GM12878 (cell line): ENCODE data around the gene GLRX5. TPM values are rescaled to one million over a fixed set of nuclear protein-coding genes. Genes with fewer than 3 reads are reported as not detected.

Source experiments
- ATAC-seq: fragments of 200-7000 bp; cut with Tn5 transposase; 3 replicates; pipeline ENCODE4 v1.9.1; 2020; ENCODE audit warnings: mild to moderate bottlenecking, moderate library complexity
- BruUV-seq: library from RNA; stranded (reverse); fragments of 400-500 nt; replicated peaks from 2 replicates; lab custom pipeline; 2021; lab: Mats Ljungman, UMichigan
- CTCF ChIA-PET: fragments of 300-600 bp; sonication (Branson Sonifier 250); formaldehyde crosslinking; extraction: SDS; loops from one replicate; lab custom pipeline; 2021; ENCODE audit warnings: inconsistent platforms; lab: Yijun Ruan, JAX
- POLR2A ChIA-PET: fragments of 350-600 bp; formaldehyde crosslinking; extraction: SDS; loops from one replicate; lab custom pipeline; 2021; ENCODE audit warnings: inconsistent platforms; lab: Charles Lee
- RAD21 ChIA-PET: fragments of 300-600 bp; sonication (Branson Sonifier 250); formaldehyde crosslinking; loops from one replicate; lab custom pipeline; 2023; ENCODE audit warnings: antibody characterized with exemption; ENCODE audit not compliant: unreplicated experiment; lab: Charles Lee
- SMC1A ChIA-PET: fragments of 300-600 bp; sonication (Branson Sonifier 250); formaldehyde crosslinking; loops from one replicate; lab custom pipeline; 2023; ENCODE audit not compliant: unreplicated experiment, uncharacterized antibody; lab: Charles Lee
- DNase-seq: peaks from one replicate; pipeline ENCODE4 v3.0.0-alpha.2; 2011; ENCODE audit warnings: low read depth, low spot score
- FAIRE-seq: peaks from 3 replicates; lab custom pipeline; 2011; peaks lifted over from hg19 to GRCh38; lab: Jason Lieb, UNC
- H2AFZ ChIP-seq: 2 replicates; pipeline ENCODE4 v1.6.0; 2011; ENCODE audit warnings: low read depth, low read length, control low read depth; ENCODE audit not compliant: control insufficient read depth
- H3K27ac ChIP-seq: 2 replicates; pipeline ENCODE4 v1.5.1; 2011; ENCODE audit warnings: control low read depth; ENCODE audit not compliant: control insufficient read depth, insufficient read depth
- H3K27me3 ChIP-seq, 2 experiments: replicated peaks in 1 of 2; 2 replicates each; pipeline versions ENCODE4 v1.6.0 to v1.6.1; 2011; ENCODE audit warnings: low read length in 1 of 2; ENCODE audit not compliant: control insufficient read depth in 2 of 2, insufficient read depth in 2 of 2
- H3K36me3 ChIP-seq, 2 experiments: 2 replicates each; pipeline ENCODE4 v1.5.1; 2011; ENCODE audit warnings: low read length in 1 of 2; ENCODE audit not compliant: control insufficient read depth in 2 of 2, insufficient read depth in 2 of 2
- H3K4me1 ChIP-seq: 2 replicates; pipeline ENCODE4 v1.6.1; 2011; ENCODE audit warnings: mild to moderate bottlenecking, low read length, moderate library complexity, mixed read lengths; ENCODE audit not compliant: control insufficient read depth, insufficient read depth
- H3K4me2 ChIP-seq: 2 replicates; pipeline ENCODE4 v1.6.0; 2011; ENCODE audit warnings: control low read depth; ENCODE audit not compliant: control insufficient read depth, insufficient read depth
- H3K4me3 ChIP-seq: fragments of 200-600 bp; sonication (generic); 2 replicates; pipeline ENCODE4 v1.5.1; 2016
- H3K79me2 ChIP-seq: 2 replicates; pipeline ENCODE4 v1.6.0; 2011; ENCODE audit warnings: low read length; ENCODE audit not compliant: control insufficient read depth, insufficient read depth
- H3K9ac ChIP-seq: 2 replicates; pipeline ENCODE4 v1.8.0; 2011; ENCODE audit warnings: low read length, control low read depth, mixed read lengths; ENCODE audit not compliant: control insufficient read depth, insufficient read depth
- H3K9me3 ChIP-seq: replicated peaks from 3 replicates; pipeline ENCODE4 v1.5.1; 2011; ENCODE audit warnings: mild to moderate bottlenecking, low read length; ENCODE audit not compliant: control insufficient read depth, insufficient read depth
- H4K20me1 ChIP-seq: 2 replicates; pipeline ENCODE4 v1.6.0; 2011; ENCODE audit not compliant: control insufficient read depth, insufficient read depth
- ATF7 ChIP-seq: fragments of 450-650 bp; IDR thresholded peaks from 2 replicates; pipeline ENCODE4 v1.6.1; 2016; ENCODE audit warnings: low read depth, mild to moderate bottlenecking
- CREB1 ChIP-seq: IDR thresholded peaks from 2 replicates; pipeline ENCODE4 v1.6.1; 2012; ENCODE audit warnings: low read depth, mild to moderate bottlenecking, inconsistent platforms
- CREM ChIP-seq: IDR thresholded peaks from 2 replicates; pipeline ENCODE4 v1.6.1; 2014; ENCODE audit warnings: antibody characterized with exemption, low read depth
- E2F8 ChIP-seq: fragments of 450-650 bp; IDR thresholded peaks from 2 replicates; pipeline ENCODE4 v1.6.1; 2018; ENCODE audit warnings: mild to moderate bottlenecking, low read depth, moderate library complexity; ENCODE audit not compliant: partially characterized antibody
- GATAD2B ChIP-seq: fragments of 450-650 bp; conservative IDR thresholded peaks from 2 replicates; pipeline ENCODE4 v1.6.1; 2017; ENCODE audit warnings: low read depth, mild to moderate bottlenecking, moderate library complexity
- IRF4 ChIP-seq: IDR thresholded peaks from 2 replicates; pipeline ENCODE4 v1.6.1; 2011; ENCODE audit warnings: low read depth, low read length
- NFYB ChIP-seq: IDR thresholded peaks from 2 replicates; pipeline ENCODE4 v1.6.1; 2011; ENCODE audit warnings: low read depth, mild to moderate bottlenecking, low read length, improper control_type of control experiment, moderate library complexity; ENCODE audit not compliant: insufficient read depth
- PKNOX1 ChIP-seq: fragments of 450-650 bp; IDR thresholded peaks from 2 replicates; pipeline ENCODE4 v1.6.1; 2016; ENCODE audit warnings: mild to moderate bottlenecking
- POU2F2 ChIP-seq: IDR thresholded peaks from 3 replicates; pipeline ENCODE4 v1.6.1; 2011; ENCODE audit warnings: low read depth, mild to moderate bottlenecking, low read length, borderline replicate concordance
- RAD21 ChIP-seq: IDR thresholded peaks from 2 replicates; pipeline ENCODE4 v1.6.1; 2011; ENCODE audit warnings: mild to moderate bottlenecking, low read depth, low read length, moderate library complexity; ENCODE audit not compliant: insufficient read depth
- RFX5 ChIP-seq: IDR thresholded peaks from 2 replicates; pipeline ENCODE4 v1.6.1; 2011; ENCODE audit warnings: low read depth, low read length, improper control_type of control experiment
- RUNX3 ChIP-seq: IDR thresholded peaks from 2 replicates; pipeline ENCODE4 v1.6.1; 2012; ENCODE audit warnings: low read length, inconsistent platforms
- SIN3A ChIP-seq: IDR thresholded peaks from 2 replicates; pipeline ENCODE4 v1.6.1; 2012; ENCODE audit warnings: low read depth, low read length, improper control_type of control experiment
- USF2 ChIP-seq: IDR thresholded peaks from 2 replicates; pipeline ENCODE4 v1.6.1; 2011; ENCODE audit warnings: low read depth, low read length, improper control_type of control experiment, borderline replicate concordance
- ZNF622 ChIP-seq: fragments of 450-650 bp; IDR thresholded peaks from 2 replicates; pipeline ENCODE4 v1.6.1; 2017; ENCODE audit warnings: mild to moderate bottlenecking, inconsistent platforms
- WGBS: methylation state at CpG from one replicate; pipeline ENCODE4 v1.1.6; 2016; ENCODE audit warnings: low lambda C conversion rate; ENCODE audit not compliant: insufficient replicate concordance, insufficient coverage; ENCODE audit errors: missing lambda C conversion rate; 5-methylcytosine and 5-hydroxymethylcytosine counted together
- in situ Hi-C: fragments of 300-500 bp; cut with MboI; formaldehyde crosslinking; loops from 9 replicates; pipeline ENCODE4 v1.14.3; 2018; ENCODE audit warnings: mixed read lengths
- intact Hi-C: fragments of 100-400 bp; cut with micrococcal nuclease; formaldehyde crosslinking; loops from one replicate; pipeline ENCODE4 v1.14.2; 2022; ENCODE audit not compliant: unreplicated experiment
- polyA plus RNA-seq, 11 experiments: library from polyadenylated mRNA; depleted of rRNA in 4 of 11; unstranded in 6 of 11; stranded (reverse) in 5 of 11; fragments of >200 nt; fragmentation: Nextera tagmentation in 4 of 11; fragmentation: Illumina TruSeq in 1 of 11; extraction: Ambion mirVana in 4 of 11; extraction: Trizol in 1 of 11; gene quantifications; 1 replicate in 1 of 11; 2 replicates in 10 of 11; pipeline versions ENCODE4 v1.2.1 to v1.2.3, GENCODE V29; 2011 to 2016; ENCODE audit warnings: inconsistent platforms in 2 of 11, missing spikeins in 2 of 11, low read depth in 1 of 11
- total RNA-seq, 4 experiments: library from RNA; depleted of rRNA in 3 of 4; stranded (reverse); fragments of >200 nt in 3 of 4; fragmentation: Illumina TruSeq in 1 of 4; extraction: Trizol in 1 of 4; gene quantifications; 2 replicates each; pipeline versions ENCODE4 v1.2.1 to v1.2.3, GENCODE V29; 2013 to 2021

The GLRX5 gene
- total and polyA plus RNA-seq, 10 of the 15 experiments (the other 5 are each of a cell fraction or from before 2014, with no cell fraction given) = 12.8 to 139 (median 55.4) TPM

GRCh38 chr14:95557832-95558231 is 23.0 kb downstream of the GLRX5 start:
- RAD21 ChIA-PET = interaction anchor here (1.1 to 1.5 kb wide), 4 partner anchors 23 to 216 kb away, joined by 3 read pairs; partner anchors contain the start of gene GLRX5
- intact Hi-C loops = no loop called here
- POLR2A ChIA-PET = interaction anchor here (0.6 kb wide), 1 partner anchor 101 kb away, joined by 3 read pairs; no protein-coding TSS in a partner anchor

GRCh38 chr14:95559203-95559602 is 24.4 kb downstream of the GLRX5 start:
- FAIRE-seq (no peak), DNase-seq (no peak), ATAC-seq (no peak)
- intact Hi-C loops (no loop called here), in situ Hi-C loops (loop anchor here (5.0 kb wide), 1 partner anchor 213 kb away; no protein-coding TSS in a partner anchor)
- SMC1A ChIA-PET = interaction anchor here (0.9 to 6.0 kb wide), 11 partner anchors 12 to 715 kb away, joined by 3 to 68 read pairs (median 6); partner anchors contain the start of gene TCL1B
- H3K36me3 ChIP-seq = no peaks in the 10 kb centered on the region
- no peak overlapping the region for H3K4me3 ChIP-seq
- WGBS = 41% methylated on average over 6 of the region's 6 CpGs
- H2AFZ ChIP-seq = no peak overlapping the region
- RAD21 ChIA-PET = interaction anchor here (0.8 to 4.6 kb wide), 10 partner anchors 12 to 436 kb away, joined by 3 to 35 read pairs (median 4); no protein-coding TSS in a partner anchor
- no peak overlapping the region for H3K4me2 ChIP-seq
- H4K20me1 ChIP-seq = no peaks in the 10 kb centered on the region
- peaks cover 6% of the 10 kb centered on the region; the same call in 1 of the 2 replicates for H3K4me1 ChIP-seq
- no peak overlapping the region for H3K27ac ChIP-seq
- no peaks in the 10 kb centered on the region for H3K27me3 ChIP-seq
- no peaks in the 10 kb centered on the region for H3K9me3 ChIP-seq
- BruUV-seq = no TSS peak
- POLR2A ChIA-PET = no interaction called here
- no peak overlapping the region for H3K9ac ChIP-seq
- no peaks in the 10 kb centered on the region for H3K79me2 ChIP-seq
- CTCF ChIA-PET = interaction anchor here (0.7 to 11.0 kb wide), 27 partner anchors 9 to 539 kb away, joined by 3 to 217 read pairs (median 4); partner anchors contain the start of gene TCL1B
- TF ChIP-seq PKNOX1 (no peak), IRF4 (no peak), GATAD2B (no peak), ZNF622 (no peak), SIN3A (no peak), E2F8 (no peak), USF2 (no peak), RFX5 (no peak)

More at GRCh38 chr14:95557832-95558231, 23.0 kb downstream of the GLRX5 start:
- no peak overlapping the region for H3K4me2 ChIP-seq
- ATAC-seq (peak; percentile 49), FAIRE-seq (no peak), DNase-seq (no peak)
- no peaks in the 10 kb centered on the region for H3K9me3 ChIP-seq
- H3K79me2 ChIP-seq = no peaks in the 10 kb centered on the region
- no peak overlapping the region for H3K4me3 ChIP-seq
- H3K4me1 ChIP-seq = peaks cover 6% of the 10 kb centered on the region; the same call in 1 of the 2 replicates
- no peaks in the 10 kb centered on the region for H4K20me1 ChIP-seq
- H2AFZ ChIP-seq = no peak overlapping the region
- no TSS peak for BruUV-seq
- no peaks in the 10 kb centered on the region for H3K36me3 ChIP-seq
- CTCF ChIA-PET = interaction anchor here (0.6 to 2.9 kb wide), 5 partner anchors 30 to 440 kb away, joined by 3 to 12 read pairs (median 4); no protein-coding TSS in a partner anchor
- 2% methylated on average over 2 of the region's 2 CpGs for WGBS
- no peaks in the 10 kb centered on the region for H3K27me3 ChIP-seq
- no peak overlapping the region for H3K9ac ChIP-seq
- no peak for TF ChIP-seq CREM
- TF ChIP-seq NFYB = 0 out of 2 replicates have a peak, but pooled peaks have one; percentile 17
- peak; percentile 58 for TF ChIP-seq CREB1
- peak; percentile 62 for TF ChIP-seq RUNX3
- TF ChIP-seq RAD21 = no peak
- peak; percentile 66 for TF ChIP-seq ATF7
- peak; percentile 42; the same call in 1 of the 3 replicates for TF ChIP-seq POU2F2
- in situ Hi-C loops = loop anchor here (5.0 kb wide), 1 partner anchor 214 kb away; no protein-coding TSS in a partner anchor
- H3K27ac ChIP-seq = no peak overlapping the region
- SMC1A ChIA-PET = interaction anchor here (0.6 to 1.7 kb wide), 3 partner anchors 26 to 217 kb away, joined by 3 to 4 read pairs (median 3); no protein-coding TSS in a partner anchor
